GM12892 (cell line): Measurements from ENCODE around the gene SOX30. TPM values are rescaled to one million over a fixed set of nuclear protein-coding genes. Genes with fewer than 3 reads are reported as not detected.
"Not testable (repeated sequence)": the region's sequence is repeated elsewhere in the genome, so short reads cannot be mapped to it uniquely, and the experiment has no call there.

Experiments used
- DNase-seq: peaks from one replicate; pipeline ENCODE4 v3.0.0; 2011; ENCODE audit not compliant: insufficient read length
- FAIRE-seq: peaks from 2 replicates; lab custom pipeline; 2011; peaks lifted over from hg19 to GRCh38; lab: Jason Lieb, UNC
- POLR2A ChIP-seq: IDR thresholded peaks from 2 replicates; pipeline ENCODE4 v1.6.1; 2011; ENCODE audit warnings: low read depth, low read length, control low read depth
- POLR2AphosphoS5 ChIP-seq: IDR thresholded peaks from 2 replicates; pipeline ENCODE4 v1.6.1; 2011; ENCODE audit warnings: low read depth, low read length, control low read depth
- TAF1 ChIP-seq: IDR thresholded peaks from 2 replicates; pipeline ENCODE4 v1.6.1; 2011; ENCODE audit warnings: low read depth, mild to moderate bottlenecking, control low read depth, low read length, borderline replicate concordance
- polyA plus RNA-seq: library from polyadenylated mRNA; unstranded; fragments of >200 nt; gene quantifications from one replicate; pipeline ENCODE4 v1.2.1, GENCODE V29; 2012; ENCODE audit warnings: missing spikeins, inconsistent platforms; ENCODE audit not compliant: missing spikeins

SOX30 gene
- polyA plus RNA-seq = not detected

- FAIRE-seq (no peak), DNase-seq (no peak)
- TF ChIP-seq POLR2A (no peak), POLR2AphosphoS5 (no peak), TAF1 (no peak)
Measured at GRCh38 chr5:157652377-157652692, at the start of gene SOX30. SOX30 (minus strand) TSS chr5:157652438; CDS start chr5:157652078, 360 bp downstream.

GRCh38 chr5:157698674-157699073 is 46.4 kb upstream of the SOX30 start:
- DNase-seq, FAIRE-seq: not testable (repeated sequence)

DNA sequence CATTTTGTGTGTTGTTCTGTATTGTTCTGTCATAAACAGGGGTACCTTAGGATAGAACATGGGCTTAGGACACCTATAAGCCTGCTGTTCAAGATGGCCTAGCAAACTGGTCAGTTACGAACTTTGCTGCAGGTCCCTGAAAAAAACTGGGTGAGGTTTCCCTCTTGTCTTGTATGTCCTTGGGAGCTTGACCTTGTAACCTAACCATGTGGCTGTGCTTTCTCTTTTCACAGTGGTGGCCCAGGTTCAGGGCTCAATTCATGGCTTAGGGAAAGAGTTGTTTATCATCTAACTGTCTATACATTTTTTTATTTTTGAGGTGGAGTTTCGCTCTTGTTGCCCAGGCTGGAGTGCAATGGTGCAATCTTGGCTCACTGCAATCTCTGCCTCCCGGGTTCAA is 43.9 kb upstream of the SOX30 start:
- not testable (repeated sequence) for FAIRE-seq

GRCh38 chr5:157693816-157694215 is 41.6 kb upstream of the SOX30 start:
- FAIRE-seq, DNase-seq: not testable (repeated sequence)

More for the DNA sequence above, 43.9 kb upstream of the SOX30 start:
- DNase-seq = not testable (repeated sequence)

GRCh38 chr5:157690690-157691433 is 38.6 kb upstream of the SOX30 start:
- DNase-seq = no peak
- FAIRE-seq = no peak
- TF ChIP-seq POLR2AphosphoS5 = no peak
- TF ChIP-seq POLR2A = no peak
- TF ChIP-seq TAF1 = no peak

- TF ChIP-seq TAF1 (no peak), POLR2A (no peak), POLR2AphosphoS5 (no peak)
- FAIRE-seq (no peak), DNase-seq (no peak)
Measured at GRCh38 chr5:157689942-157690689, 37.9 kb upstream of the SOX30 start.

DNA sequence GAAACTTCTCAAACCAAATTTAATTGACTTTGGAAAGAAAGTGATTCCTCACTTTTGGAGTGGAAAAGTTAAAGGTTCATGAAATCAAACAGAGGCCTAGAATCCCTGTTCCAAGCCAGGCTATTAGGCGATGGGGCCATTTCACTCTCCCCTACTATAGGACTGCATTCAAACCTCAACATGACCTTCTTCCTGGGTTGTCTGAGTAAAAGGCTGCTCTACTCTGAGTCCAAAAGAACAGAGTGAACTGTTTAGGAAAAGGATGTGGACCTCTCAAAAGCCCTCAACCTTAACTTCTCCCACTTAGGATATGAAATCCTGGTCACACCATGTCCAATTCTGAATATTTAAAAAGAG is 34.9 kb upstream of the SOX30 start:
- no peak for TF ChIP-seq TAF1
- TF ChIP-seq POLR2AphosphoS5 = no peak
- no peak for TF ChIP-seq POLR2A
- DNase-seq = no peak
- peak; percentile 14 for FAIRE-seq

DNA sequence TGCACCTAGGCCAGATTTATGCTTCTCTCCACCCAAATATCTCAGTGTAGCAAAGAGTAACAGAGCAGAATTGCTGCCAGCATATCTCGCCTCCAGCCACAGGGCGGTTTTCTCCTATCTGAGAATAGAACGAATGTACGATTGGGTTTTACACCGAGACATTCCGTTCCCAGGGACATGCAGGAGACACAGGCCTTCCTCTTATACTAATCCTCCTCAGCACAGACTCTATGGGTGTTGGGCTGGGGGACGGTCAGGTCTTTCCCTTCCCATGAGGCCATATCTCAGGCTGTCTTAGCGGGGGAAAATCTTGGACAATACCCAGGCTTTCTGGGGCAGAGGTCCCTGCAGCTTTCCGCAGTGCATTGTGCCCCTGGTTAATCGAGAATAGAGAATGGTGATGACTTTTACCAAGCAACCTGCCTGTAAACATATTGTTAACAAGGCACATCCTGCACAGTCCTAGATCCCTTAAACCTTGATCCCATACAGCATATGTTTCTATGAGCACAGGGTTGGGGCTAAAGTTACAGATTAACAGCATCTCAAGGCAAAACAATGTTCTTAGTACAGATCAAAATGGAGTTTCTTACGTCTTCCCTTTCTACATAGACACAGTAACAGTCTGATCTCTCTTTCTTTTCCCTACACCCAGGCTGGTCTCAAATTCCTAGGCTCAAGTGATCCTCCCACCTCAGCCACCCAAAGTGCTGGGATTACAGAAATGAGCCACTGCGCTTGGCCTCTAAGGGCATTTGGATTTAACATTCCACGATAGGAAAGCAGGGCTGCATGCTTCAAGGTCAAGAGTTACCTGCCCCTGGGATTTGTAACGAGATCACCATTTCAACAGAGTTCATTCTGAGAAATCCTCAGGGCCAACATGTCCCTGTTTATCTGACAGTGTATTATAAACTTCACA is 34.3 kb upstream of the SOX30 start:
- DNase-seq = not testable (repeated sequence)
- FAIRE-seq = peak; percentile 17

- no peak for TF ChIP-seq POLR2AphosphoS5
- TF ChIP-seq POLR2A = no peak
- DNase-seq (no peak), FAIRE-seq (no peak)
Measured at GRCh38 chr5:157682257-157682656, 30.0 kb upstream of the SOX30 start.

DNA sequence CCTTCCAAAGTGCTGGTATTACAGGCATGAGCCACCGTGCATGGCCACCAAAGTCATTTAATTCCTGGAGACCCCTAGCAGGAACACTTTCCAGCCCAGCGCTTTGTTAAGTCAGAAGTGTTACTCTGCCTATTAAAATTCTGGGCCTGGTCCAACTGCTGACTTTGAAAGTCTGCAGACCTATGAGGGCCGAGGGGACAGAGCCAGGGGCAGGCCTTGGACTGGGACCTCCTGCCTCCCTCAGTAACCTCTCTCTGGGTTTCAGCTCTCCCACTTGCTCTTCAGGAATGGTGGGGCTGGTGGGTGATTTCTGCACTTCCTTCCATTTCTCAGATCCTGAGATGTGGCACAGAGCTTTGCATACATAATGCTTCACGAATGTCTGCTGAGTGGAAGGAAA is 28.8 kb upstream of the SOX30 start:
- no peak for FAIRE-seq
- no peak for DNase-seq
- no peak for TF ChIP-seq TAF1
- no peak for TF ChIP-seq POLR2A

- DNase-seq (no peak), FAIRE-seq (no peak)
- no peak for TF ChIP-seq POLR2A
- no peak for TF ChIP-seq TAF1
- TF ChIP-seq POLR2AphosphoS5 = no peak
Measured at GRCh38 chr5:157680239-157680638, 28.0 kb upstream of the SOX30 start.

GRCh38 chr5:157679801-157680200 is 27.6 kb upstream of the SOX30 start:
- DNase-seq = no peak
- no peak for TF ChIP-seq POLR2A
- no peak for TF ChIP-seq POLR2AphosphoS5
- no peak for TF ChIP-seq TAF1
- no peak for FAIRE-seq
